ENCODE measurements around the gene ATG7.

GRCh38 chr3:11430207-11430606 lies 158.0 kb downstream of the ATG7 start:
- TF ChIP-seq, protein P1, sequence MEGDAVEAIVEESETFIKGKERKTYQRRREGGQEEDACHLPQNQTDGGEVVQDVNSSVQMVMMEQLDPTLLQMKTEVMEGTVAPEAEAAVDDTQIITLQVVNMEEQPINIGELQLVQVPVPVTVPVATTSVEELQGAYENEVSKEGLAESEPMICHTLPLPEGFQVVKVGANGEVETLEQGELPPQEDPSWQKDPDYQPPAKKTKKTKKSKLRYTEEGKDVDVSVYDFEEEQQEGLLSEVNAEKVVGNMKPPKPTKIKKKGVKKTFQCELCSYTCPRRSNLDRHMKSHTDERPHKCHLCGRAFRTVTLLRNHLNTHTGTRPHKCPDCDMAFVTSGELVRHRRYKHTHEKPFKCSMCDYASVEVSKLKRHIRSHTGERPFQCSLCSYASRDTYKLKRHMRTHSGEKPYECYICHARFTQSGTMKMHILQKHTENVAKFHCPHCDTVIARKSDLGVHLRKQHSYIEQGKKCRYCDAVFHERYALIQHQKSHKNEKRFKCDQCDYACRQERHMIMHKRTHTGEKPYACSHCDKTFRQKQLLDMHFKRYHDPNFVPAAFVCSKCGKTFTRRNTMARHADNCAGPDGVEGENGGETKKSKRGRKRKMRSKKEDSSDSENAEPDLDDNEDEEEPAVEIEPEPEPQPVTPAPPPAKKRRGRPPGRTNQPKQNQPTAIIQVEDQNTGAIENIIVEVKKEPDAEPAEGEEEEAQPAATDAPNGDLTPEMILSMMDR (IDR thresholded peaks at IDR 0.05; ENCODE audit: poor library complexity): no peak
- no peak for TF ChIP-seq EZH2phosphoT487 (IDR thresholded peaks at IDR 0.05; ENCODE audit: low read depth, severe bottlenecking, unreplicated experiment)

Measured in hepatocyte (in vitro differentiated cells).